A549 treated with DMSO at 1 μM for 4 hours (cell line): ENCODE measurements around the gene TSSK3. TPM values are rescaled to one million over a fixed set of nuclear protein-coding genes. Genes with fewer than 3 reads are reported as not detected.

Experiments
- total RNA-seq: library from RNA; stranded (reverse); fragments of 200-300 nt; extraction: Qiagen RNA extraction; gene quantifications from 5 replicates; pipeline ENCODE4 v1.2.3, GENCODE V29; 2022; ENCODE audit warnings: low read depth

The TSSK3 gene, protein sequence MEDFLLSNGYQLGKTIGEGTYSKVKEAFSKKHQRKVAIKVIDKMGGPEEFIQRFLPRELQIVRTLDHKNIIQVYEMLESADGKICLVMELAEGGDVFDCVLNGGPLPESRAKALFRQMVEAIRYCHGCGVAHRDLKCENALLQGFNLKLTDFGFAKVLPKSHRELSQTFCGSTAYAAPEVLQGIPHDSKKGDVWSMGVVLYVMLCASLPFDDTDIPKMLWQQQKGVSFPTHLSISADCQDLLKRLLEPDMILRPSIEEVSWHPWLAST
- 0.09 to 0.37 TPM in 2 of 5 replicates, not detected in the others for total RNA-seq

DNA sequence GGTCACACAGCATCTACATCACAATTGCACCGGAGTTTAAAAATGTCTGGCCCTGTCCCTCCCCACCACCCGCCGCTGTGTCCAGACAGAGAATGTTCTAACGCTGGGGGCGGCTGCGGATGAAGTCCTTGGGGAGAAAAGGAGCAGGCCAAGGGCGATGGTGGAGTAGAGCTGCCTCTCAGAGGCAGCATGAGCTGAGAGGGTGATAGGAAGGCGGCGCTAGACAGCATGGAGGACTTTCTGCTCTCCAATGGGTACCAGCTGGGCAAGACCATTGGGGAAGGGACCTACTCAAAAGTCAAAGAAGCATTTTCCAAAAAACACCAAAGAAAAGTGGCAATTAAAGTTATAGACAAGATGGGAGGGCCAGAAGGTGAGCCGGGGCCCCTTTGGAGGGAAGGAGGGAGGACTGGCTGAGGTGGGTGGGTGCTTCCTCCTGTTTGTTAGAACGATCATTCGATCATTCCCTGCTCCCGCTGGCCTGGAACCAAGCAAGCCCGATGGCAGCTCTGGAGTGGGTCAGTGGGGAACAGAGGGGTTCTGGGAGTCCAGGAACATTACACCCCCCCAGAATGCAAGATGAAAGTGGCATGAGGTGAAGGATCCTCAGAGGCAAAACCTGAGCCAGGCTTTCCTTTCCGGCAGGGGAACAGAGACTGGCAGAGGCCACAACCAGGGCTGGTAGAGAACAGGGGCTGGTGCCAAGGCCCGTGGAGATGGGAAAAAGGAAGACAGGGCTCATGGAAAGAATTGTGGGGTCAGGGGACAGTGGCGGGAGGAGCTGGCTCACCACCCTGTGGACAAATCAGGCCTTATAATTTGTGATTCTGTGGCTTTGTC, at the start of gene TSSK3, which contains the start of gene FAM229A:
TSSK3 (plus strand) TSS at position 66 of the 840 bp plus-strand sequence; CDS start at position 229, 163 bp downstream.
FAM229A (minus strand) TSS at position 12 of the 840 bp plus-strand sequence. CDS start 394 bp downstream, outside the sequence.

DNA sequence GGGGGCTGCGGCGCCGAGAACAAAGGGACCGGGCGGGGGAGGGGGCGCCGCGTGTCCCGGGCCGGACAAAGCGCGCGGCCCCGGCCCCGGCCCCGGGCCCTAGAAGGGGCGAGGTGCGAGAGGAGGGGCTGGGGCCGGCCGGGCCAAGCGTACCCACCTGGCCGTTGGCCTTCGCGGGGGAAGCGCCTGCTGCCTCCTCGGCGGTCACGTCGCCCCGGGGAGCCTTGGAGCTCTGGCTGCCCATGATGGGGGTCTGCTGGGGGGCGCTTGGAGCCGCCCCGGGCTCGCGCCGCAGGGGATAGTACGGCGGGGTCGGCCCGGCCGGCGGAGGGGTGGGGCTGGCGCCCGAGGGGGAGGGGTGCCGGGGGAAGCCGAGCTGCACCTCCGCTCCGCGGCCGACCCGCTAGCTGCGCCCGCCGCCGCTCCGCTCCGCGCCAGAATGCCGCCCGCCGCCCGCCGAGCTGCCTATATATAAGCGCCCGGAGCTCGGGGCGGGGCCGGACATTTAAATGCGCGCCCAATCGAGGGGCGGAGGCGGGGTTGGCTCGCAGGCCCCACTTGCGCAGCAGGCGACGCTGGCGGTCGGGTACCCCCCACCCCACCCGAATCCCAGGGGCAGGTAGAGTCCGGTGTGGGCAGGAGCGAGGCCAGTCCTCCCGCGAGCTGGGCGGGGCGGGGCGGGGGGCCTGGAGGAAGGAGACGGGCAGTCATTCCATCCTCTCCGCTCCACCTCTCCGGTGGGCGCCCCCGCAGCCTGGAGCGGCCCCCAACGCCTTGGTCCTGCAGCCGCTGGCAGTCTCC, 26.3 kb upstream of the TSSK3 start, which contains the start of gene MARCKSL1:
MARCKSL1 (minus strand) TSS at position 444 of the 801 bp plus-strand sequence; CDS start at position 244, 200 bp downstream.

DNA sequence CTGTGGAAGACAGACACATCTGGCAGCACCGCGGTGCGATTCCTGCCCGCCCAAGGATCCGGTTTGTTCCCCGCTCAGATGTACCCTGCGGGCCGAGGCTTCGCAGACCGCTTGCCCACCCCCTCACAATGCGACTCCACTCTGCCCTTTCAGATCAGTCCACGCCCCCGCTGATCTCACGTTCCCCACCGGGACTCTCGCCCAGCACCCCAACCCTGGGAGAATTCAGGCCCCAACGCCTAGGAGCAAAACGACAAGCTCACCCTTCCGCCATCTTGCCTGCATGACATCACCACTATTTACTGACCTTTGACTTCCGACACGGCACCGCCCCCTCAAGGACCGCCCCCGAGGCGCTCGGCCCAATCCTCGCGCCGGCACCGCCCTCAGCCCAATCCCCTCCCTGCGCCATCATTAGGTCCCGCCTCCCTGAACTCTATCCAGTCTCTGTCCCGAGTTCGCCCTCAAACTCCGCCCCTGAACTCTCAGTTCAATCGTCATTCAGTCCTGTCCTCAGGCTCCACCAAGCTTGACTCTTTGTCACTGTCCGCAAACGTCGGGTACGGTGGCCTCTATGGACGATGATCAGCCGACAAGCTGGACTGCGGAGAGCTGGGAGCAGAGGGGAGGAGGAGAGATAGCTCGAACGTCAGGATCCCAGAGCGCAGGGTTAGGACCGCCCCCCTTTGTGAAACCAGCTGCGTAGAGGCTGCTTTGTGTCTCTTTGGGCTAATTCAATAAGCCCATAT, 32.0 kb downstream of the TSSK3 start, which contains the start of gene BSDC1:
BSDC1 (minus strand) TSS at position 301 of the 749 bp plus-strand sequence; CDS start at position 274, 27 bp downstream.

Other genes with a start within 250 kb of the TSSK3 start
- gene TXLNA, start 182.9 kb upstream of the TSSK3 start, total RNA-seq = 30.6 to 32.8 TPM (median 31.2 TPM) in 5 replicates
- 1.6 to 2.3 TPM (median 2.0 TPM) in 5 replicates for gene CCDC28B, start 161.9 kb upstream of the TSSK3 start, total RNA-seq
- gene IQCC, start 156.9 kb upstream of the TSSK3 start, total RNA-seq = 1.7 to 2.5 TPM (median 1.9 TPM) in 5 replicates
- gene DCDC2B, start 153.4 kb upstream of the TSSK3 start, total RNA-seq = not detected in 5 replicates
- 7.8 to 9.7 TPM (median 8.7 TPM) in 5 replicates for gene TMEM234, start 140.2 kb upstream of the TSSK3 start, total RNA-seq
- 276 to 303 TPM (median 282 TPM) in 5 replicates for gene EIF3I, start 140.1 kb upstream of the TSSK3 start, total RNA-seq
- 0.63 to 0.89 TPM (median 0.72 TPM) in 5 replicates for gene FAM167B, start 115.3 kb upstream of the TSSK3 start, total RNA-seq
- 0.07 TPM in 1 of 5 replicates, not detected in the others for gene LCK, start 111.3 kb upstream of the TSSK3 start, total RNA-seq
- gene HDAC1, start 70.5 kb upstream of the TSSK3 start, total RNA-seq = 58.2 to 63.0 TPM (median 61.7 TPM) in 5 replicates
- 57.0 to 80.7 TPM (median 72.8 TPM) in 5 replicates for gene MARCKSL1, start 26.3 kb upstream of the TSSK3 start, total RNA-seq
- gene FAM229A, start 54 bp upstream of the TSSK3 start, total RNA-seq = 1.8 to 5.2 TPM (median 4.0 TPM) in 5 replicates
- 19.5 to 22.7 TPM (median 21.8 TPM) in 5 replicates for gene BSDC1, start 31.9 kb downstream of the TSSK3 start, total RNA-seq
- gene ZBTB8B, start 102.5 kb downstream of the TSSK3 start, total RNA-seq = 0.01 TPM in 2 of 5 replicates, not detected in the others
- 2.9 to 4.6 TPM (median 4.0 TPM) in 5 replicates for gene ZBTB8A, start 176.9 kb downstream of the TSSK3 start, total RNA-seq